ENCODE measurements around the gene OR5B12.

Gene OR5B12

GRCh38 chr11:58442136-58442535 lies at the start of gene OR5B12:
Gene OR5B12, minus strand, starts transcription at chr11:58442236. Its CDS starts 2,085 bp downstream, at chr11:58440151.
- no peak within 1 kb of the TSS for H3K4me3 ChIP-seq (ENCODE audit: low read depth, low read length)
- TF ChIP-seq, protein P1, sequence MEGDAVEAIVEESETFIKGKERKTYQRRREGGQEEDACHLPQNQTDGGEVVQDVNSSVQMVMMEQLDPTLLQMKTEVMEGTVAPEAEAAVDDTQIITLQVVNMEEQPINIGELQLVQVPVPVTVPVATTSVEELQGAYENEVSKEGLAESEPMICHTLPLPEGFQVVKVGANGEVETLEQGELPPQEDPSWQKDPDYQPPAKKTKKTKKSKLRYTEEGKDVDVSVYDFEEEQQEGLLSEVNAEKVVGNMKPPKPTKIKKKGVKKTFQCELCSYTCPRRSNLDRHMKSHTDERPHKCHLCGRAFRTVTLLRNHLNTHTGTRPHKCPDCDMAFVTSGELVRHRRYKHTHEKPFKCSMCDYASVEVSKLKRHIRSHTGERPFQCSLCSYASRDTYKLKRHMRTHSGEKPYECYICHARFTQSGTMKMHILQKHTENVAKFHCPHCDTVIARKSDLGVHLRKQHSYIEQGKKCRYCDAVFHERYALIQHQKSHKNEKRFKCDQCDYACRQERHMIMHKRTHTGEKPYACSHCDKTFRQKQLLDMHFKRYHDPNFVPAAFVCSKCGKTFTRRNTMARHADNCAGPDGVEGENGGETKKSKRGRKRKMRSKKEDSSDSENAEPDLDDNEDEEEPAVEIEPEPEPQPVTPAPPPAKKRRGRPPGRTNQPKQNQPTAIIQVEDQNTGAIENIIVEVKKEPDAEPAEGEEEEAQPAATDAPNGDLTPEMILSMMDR (IDR thresholded peaks at IDR 0.05; ENCODE audit: borderline replicate concordance, insufficient read depth, low read depth, low read length): no peak

DNA sequence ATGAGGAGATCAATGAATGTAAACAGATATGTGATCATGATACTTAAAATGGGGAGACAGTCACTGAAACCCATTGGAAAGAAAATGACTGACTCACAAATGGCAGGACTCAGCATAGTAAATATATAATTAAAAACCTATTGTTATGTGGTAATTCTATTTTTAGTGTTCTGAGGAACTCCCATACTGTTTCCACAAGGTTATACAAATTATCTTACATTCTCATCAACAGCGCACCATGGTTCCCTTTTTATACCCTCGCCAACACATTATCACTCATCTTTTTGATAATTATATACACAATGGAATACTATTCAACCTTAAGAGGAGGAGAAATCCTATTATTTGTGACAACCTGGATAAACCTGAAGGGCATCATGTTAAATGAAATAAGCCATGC lies 48.8 kb upstream of the OR5B12 start:
- TF ChIP-seq, protein P1 (IDR thresholded peaks at IDR 0.05; ENCODE audit: borderline replicate concordance, insufficient read depth, low read depth, low read length): no peak
- no peak overlapping the region for H3K4me3 ChIP-seq (ENCODE audit: low read depth, low read length)

DNA sequence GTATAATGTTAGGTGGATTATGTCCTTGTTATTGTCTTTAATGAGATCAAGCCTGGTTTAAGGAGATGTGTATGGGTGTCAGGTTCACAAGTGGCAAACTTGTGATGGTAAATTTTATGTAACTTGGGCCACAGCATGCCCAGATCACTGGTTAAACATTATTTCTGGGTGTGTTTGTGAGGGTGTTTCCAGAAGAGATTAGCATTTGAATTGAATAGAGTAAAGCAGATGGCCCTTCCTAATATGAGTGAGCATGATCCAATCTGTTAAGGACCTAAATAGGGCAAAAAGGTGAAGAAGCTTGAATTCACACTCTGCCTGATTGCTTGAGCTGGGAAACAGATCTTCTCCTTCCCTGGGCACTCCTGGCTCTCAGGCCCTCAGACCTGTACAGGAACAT lies 45.1 kb upstream of the OR5B12 start:
- no peak overlapping the region for H3K4me3 ChIP-seq (ENCODE audit: low read depth, low read length)
- TF ChIP-seq, protein P1 (IDR thresholded peaks at IDR 0.05; ENCODE audit: borderline replicate concordance, insufficient read depth, low read depth, low read length): no peak

- H3K4me3 ChIP-seq (ENCODE audit: low read depth, low read length): no peak overlapping the region
- TF ChIP-seq, protein P1 (IDR thresholded peaks at IDR 0.05; ENCODE audit: borderline replicate concordance, insufficient read depth, low read depth, low read length): no peak
Observed at GRCh38 chr11:58485961-58486360, 43.9 kb upstream of the OR5B12 start.

DNA sequence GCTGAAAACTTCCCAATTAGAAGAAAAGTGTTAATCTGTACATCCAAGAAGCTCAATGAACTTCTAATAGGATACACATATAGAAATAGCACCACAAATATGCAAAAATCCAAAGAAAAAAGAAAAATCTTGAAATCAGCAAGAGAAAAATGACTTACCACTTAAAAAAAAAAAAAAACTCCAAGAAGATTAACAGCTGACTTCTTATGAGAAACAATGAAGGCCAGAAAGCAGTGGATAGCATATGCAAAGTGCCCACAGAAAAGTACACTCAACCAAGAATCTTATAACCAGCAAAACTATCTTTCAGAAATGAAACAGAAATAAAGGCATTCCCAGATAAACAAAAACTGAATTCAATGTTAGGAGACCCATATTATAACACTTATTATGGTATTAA lies 29.9 kb upstream of the OR5B12 start:
- TF ChIP-seq, protein P1 (IDR thresholded peaks at IDR 0.05; ENCODE audit: borderline replicate concordance, insufficient read depth, low read depth, low read length): no peak
- H3K4me3 ChIP-seq (ENCODE audit: low read depth, low read length): no peak overlapping the region

DNA sequence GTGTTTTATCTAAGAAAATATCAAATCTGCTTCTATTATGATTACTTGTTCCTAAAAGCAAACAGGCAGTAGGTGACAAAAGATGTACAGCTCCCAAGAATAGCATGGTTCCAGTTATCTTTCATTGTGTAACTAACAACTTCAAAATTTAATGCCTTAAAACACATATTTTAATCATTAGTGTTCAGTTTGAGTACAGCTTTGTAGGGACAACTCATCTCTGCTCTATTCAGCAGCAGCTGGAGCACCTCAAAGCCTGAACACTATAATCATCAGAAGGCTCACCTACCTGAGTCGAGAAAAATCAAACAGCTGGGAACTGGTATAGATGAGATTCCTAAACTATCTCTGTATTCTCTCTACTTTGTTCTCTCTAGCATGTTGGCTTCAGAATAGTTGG lies 24.3 kb upstream of the OR5B12 start:
- TF ChIP-seq, protein P1 (IDR thresholded peaks at IDR 0.05; ENCODE audit: borderline replicate concordance, insufficient read depth, low read depth, low read length): no peak
- H3K4me3 ChIP-seq (ENCODE audit: low read depth, low read length): no peak overlapping the region

GRCh38 chr11:58465690-58466089 lies 23.7 kb upstream of the OR5B12 start:
- no peak overlapping the region for H3K4me3 ChIP-seq (ENCODE audit: low read depth, low read length)
- TF ChIP-seq, protein P1 (IDR thresholded peaks at IDR 0.05; ENCODE audit: borderline replicate concordance, insufficient read depth, low read depth, low read length): no peak

All from GM12875 (cell line).